ENCODE results near the gene ADAMTS9. TPM values are rescaled to one million over a fixed set of nuclear protein-coding genes. Genes with fewer than 3 reads are reported as not detected.

ADAMTS9 gene
- total RNA-seq, 2 donors from 2014 or later = 30.0 to 31.0 TPM

DNA sequence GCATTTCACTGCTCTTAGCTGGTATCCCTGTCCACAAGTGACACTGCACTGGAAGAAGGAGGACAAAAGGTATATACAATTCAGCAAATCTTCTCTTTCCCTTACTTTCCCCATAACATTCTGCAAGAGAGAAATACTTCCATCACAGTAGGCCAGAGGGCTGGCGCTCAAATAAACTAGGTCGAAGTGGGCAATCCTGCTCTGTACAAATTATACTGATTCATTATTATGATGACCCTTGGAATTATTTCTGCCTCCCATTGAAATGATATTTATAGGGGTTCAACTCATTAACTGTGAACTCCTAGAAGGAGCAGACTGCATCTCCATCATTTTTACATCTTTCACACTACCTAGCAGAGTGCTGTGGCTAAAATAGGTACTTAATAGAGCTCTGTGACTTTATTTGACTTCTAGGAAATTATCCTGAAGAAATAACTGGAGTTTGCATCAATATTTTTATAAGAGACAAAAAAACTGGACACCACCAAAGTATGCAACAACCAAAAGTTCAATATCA lies 80.7 kb downstream of the ADAMTS9 start:
- Histone ChIP-seq H3K27me3 (replicated peaks; ENCODE audit: insufficient read depth) (no peaks in the 10 kb centered on the region), H3K4me1 (replicated peaks) (no peaks in the 10 kb centered on the region), H3K27ac (no peak overlapping the region), H3K9me3 (no peaks in the 10 kb centered on the region), H3K4me3 (no peak overlapping the region), H3K36me3 (no peaks in the 10 kb centered on the region)
- intact Hi-C loops (cut with DNase I) = no loop called here
- TF ChIP-seq POLR2A (IDR thresholded peaks at IDR 0.05) (no peak), POLR2AphosphoS5 (IDR thresholded peaks at IDR 0.05) (no peak), CTCF (IDR thresholded peaks at IDR 0.05) (no peak)
- no peak for DNase-seq (ENCODE audit: low spot score)
- WGBS = 100% methylated on average over 2 of the region's 2 CpGs

GRCh38 chr3:64604313-64604712 lies 83.5 kb downstream of the ADAMTS9 start:
- H3K36me3 ChIP-seq = peaks cover 0 to 6% of the 10 kb centered on the region in 2 donors
- H3K4me3 ChIP-seq = no peak overlapping the region
- H3K27ac ChIP-seq = no peak overlapping the region
- TF ChIP-seq POLR2AphosphoS5 (IDR thresholded peaks at IDR 0.05) (no peak), CTCF (IDR thresholded peaks at IDR 0.05) (no peak), POLR2A (IDR thresholded peaks at IDR 0.05) (no peak)
- WGBS = 83% methylated on average over 3 of the region's 3 CpGs
- intact Hi-C loops (cut with DNase I) = no loop called here
- H3K4me1 ChIP-seq (replicated peaks) = no peaks in the 10 kb centered on the region
- H3K9me3 ChIP-seq = no peaks in the 10 kb centered on the region
- H3K27me3 ChIP-seq (replicated peaks; ENCODE audit: insufficient read depth) = no peaks in the 10 kb centered on the region
- no peak for DNase-seq (ENCODE audit: low spot score)

DNA sequence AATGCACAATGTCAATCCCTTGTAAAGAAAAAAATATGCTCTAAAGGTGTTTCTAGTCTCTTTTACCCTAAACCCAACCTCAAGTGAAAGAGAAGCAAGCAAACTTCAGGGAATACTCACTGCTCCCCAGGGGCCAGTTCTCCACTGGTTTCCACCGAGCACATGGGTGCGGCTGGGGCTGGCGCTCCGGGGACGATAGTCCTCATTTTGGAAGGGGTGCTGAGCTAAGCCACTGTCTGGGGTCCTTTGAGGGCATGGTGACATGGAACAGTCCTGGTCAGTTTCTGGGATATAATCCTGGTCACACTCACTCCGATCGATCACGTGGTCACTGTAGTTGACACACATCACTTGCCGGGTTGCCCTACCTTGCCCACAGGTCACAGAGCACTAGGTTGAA lies 86.0 kb downstream of the ADAMTS9 start:
- TF ChIP-seq POLR2AphosphoS5 (IDR thresholded peaks at IDR 0.05) = no peak
- TF ChIP-seq POLR2A (IDR thresholded peaks at IDR 0.05) = no peak
- TF ChIP-seq CTCF (IDR thresholded peaks at IDR 0.05) = no peak
- Histone ChIP-seq H3K4me3 (no peak overlapping the region), H3K27me3 (replicated peaks; ENCODE audit: insufficient read depth) (no peaks in the 10 kb centered on the region), H3K4me1 (replicated peaks) (no peaks in the 10 kb centered on the region), H3K27ac (no peak overlapping the region), H3K9me3 (no peaks in the 10 kb centered on the region), H3K36me3 (peaks cover 0 to 6% of the 10 kb centered on the region in 2 donors)
- intact Hi-C loops (cut with DNase I) = no loop called here
- DNase-seq (ENCODE audit: low spot score) = no peak
- WGBS = 98% methylated on average over 9 of the region's 9 CpGs

- no peaks in the 10 kb centered on the region for H3K27me3 ChIP-seq (replicated peaks; ENCODE audit: insufficient read depth)
- intact Hi-C loops (cut with DNase I) = no loop called here
- H3K36me3 ChIP-seq = peaks cover 0 to 6% of the 10 kb centered on the region in 2 donors
- TF ChIP-seq POLR2A (IDR thresholded peaks at IDR 0.05) (no peak), CTCF (IDR thresholded peaks at IDR 0.05) (no peak), POLR2AphosphoS5 (IDR thresholded peaks at IDR 0.05) (no peak)
- DNase-seq (ENCODE audit: low spot score) = no peak
- no peak overlapping the region for H3K4me3 ChIP-seq
- no peaks in the 10 kb centered on the region for H3K9me3 ChIP-seq
- WGBS = 77% methylated on average over 9 of the region's 9 CpGs
- H3K4me1 ChIP-seq (replicated peaks) = no peaks in the 10 kb centered on the region
- H3K27ac ChIP-seq = no peak overlapping the region
These were observed 87.4 kb downstream of the ADAMTS9 start for GRCh38 chr3:64600246-64600950.

DNA sequence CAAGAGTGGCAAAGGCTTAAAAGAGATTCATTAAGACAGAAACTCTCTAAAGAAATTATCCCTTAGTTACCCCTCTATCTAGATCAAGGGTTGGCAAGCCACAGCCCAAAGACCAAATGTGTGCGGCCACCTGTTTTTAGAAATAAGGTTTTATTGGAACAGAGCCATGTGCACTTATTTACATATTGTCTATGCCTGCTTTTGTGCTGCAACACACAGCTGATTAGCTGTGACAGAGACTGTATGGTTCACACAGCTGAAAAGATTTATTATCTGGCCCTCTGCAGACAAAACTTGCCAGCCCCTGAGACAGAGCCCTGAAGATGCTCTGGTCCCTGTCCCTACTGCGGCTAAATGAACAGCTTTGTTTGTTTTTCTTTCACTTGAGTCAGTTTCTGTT lies 88.1 kb downstream of the ADAMTS9 start:
- intact Hi-C loops (cut with DNase I) = no loop called here
- no peak overlapping the region for H3K4me3 ChIP-seq
- H3K36me3 ChIP-seq = peaks cover 0 to 6% of the 10 kb centered on the region in 2 donors
- no peak overlapping the region for H3K27ac ChIP-seq
- no peaks in the 10 kb centered on the region for H3K27me3 ChIP-seq (replicated peaks; ENCODE audit: insufficient read depth)
- DNase-seq (ENCODE audit: low spot score) = no peak
- 55% methylated on average over 2 of the region's 2 CpGs for WGBS
- H3K9me3 ChIP-seq = no peaks in the 10 kb centered on the region
- TF ChIP-seq POLR2A (IDR thresholded peaks at IDR 0.05) (no peak), POLR2AphosphoS5 (IDR thresholded peaks at IDR 0.05) (no peak), CTCF (IDR thresholded peaks at IDR 0.05) (no peak)
- no peaks in the 10 kb centered on the region for H3K4me1 ChIP-seq (replicated peaks)

Measured in prostate gland (tissue), 2 donors.